ENCODE results near the gene SH3GL3.

GRCh38 chr15:83462953-83463433 is 15.9 kb downstream of the SH3GL3 start:
- TF ChIP-seq FOXA1 (IDR thresholded peaks at IDR 0.05) (no peak), FOXA1 (CRISPR knock-in tag; IDR thresholded peaks at IDR 0.05) (no peak), YY1 (IDR thresholded peaks at IDR 0.05; ENCODE audit: insufficient read depth, insufficient replicate concordance, low read depth, low read length) (no peak), NFKBIZ (CRISPR knock-in tag; IDR thresholded peaks at IDR 0.05) (no peak)
- TF ChIP-seq, protein P1, sequence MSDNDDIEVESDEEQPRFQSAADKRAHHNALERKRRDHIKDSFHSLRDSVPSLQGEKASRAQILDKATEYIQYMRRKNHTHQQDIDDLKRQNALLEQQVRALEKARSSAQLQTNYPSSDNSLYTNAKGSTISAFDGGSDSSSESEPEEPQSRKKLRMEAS (IDR thresholded peaks at IDR 0.05) = no peak

Data from HepG2 (cell line).